ENCODE measurements around the gene REPS2. TPM values are rescaled to one million over a fixed set of nuclear protein-coding genes. Genes with fewer than 3 reads are reported as not detected.

The REPS2 gene
- total RNA-seq, 1 experiment from 2014 or later = 3.7 TPM

DNA sequence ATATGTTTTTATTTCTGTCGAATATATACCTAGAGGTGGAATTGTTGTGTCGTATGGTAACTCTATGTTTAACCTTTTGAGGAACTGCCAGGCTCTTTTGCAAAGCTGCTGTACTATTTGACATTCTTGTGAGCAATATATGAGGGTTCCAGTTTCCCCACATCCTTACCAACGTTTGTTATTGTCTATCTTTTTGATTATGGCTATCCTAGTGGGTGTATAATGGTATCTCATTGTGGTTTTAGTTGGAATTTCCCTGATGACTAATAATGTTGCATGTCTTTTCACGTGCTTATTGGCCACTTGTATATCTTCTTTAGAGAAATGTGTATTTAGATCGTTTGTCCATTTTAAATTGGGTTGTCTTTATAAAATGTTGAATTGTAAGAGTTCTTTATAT, 24.5 kb downstream of the REPS2 start:
- TF ChIP-seq, protein P1, sequence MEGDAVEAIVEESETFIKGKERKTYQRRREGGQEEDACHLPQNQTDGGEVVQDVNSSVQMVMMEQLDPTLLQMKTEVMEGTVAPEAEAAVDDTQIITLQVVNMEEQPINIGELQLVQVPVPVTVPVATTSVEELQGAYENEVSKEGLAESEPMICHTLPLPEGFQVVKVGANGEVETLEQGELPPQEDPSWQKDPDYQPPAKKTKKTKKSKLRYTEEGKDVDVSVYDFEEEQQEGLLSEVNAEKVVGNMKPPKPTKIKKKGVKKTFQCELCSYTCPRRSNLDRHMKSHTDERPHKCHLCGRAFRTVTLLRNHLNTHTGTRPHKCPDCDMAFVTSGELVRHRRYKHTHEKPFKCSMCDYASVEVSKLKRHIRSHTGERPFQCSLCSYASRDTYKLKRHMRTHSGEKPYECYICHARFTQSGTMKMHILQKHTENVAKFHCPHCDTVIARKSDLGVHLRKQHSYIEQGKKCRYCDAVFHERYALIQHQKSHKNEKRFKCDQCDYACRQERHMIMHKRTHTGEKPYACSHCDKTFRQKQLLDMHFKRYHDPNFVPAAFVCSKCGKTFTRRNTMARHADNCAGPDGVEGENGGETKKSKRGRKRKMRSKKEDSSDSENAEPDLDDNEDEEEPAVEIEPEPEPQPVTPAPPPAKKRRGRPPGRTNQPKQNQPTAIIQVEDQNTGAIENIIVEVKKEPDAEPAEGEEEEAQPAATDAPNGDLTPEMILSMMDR (conservative IDR thresholded peaks at IDR 0.05) = no peak
- no peaks in the 10 kb centered on the region for H4K20me1 ChIP-seq (ENCODE audit: control insufficient read depth, insufficient read depth, insufficient read length)
- no peak overlapping the region for H2BK5ac ChIP-seq (ENCODE audit: insufficient read length, low read length)
- H3K4ac ChIP-seq (ENCODE audit: low read depth, low read length) = no peak overlapping the region
- H4K8ac ChIP-seq (replicated peaks; ENCODE audit: insufficient read length, low read depth, low read length) = no peak overlapping the region
- no peak overlapping the region for H2BK12ac ChIP-seq (ENCODE audit: insufficient read length, low read depth, low read length)
- Mint-ChIP-seq H3K9me3 (peaks cover 28 to 29% of the 10 kb centered on the region in 2 experiments), H3K4me1 (no peaks in the 10 kb centered on the region), H3K36me3 (ENCODE audit: insufficient read depth in 1 of 3, low read depth in 3 of 3) (peaks cover 6 to 14% (median 8%) of the 10 kb centered on the region in 3 experiments), H3K4me3 (no peak overlapping the region), H3K27ac (no peak overlapping the region), H3K27me3 (ENCODE audit: low read depth) (peaks cover 12% of the 10 kb centered on the region)
- WGBS (ENCODE audit: extremely low coverage, insufficient read length, low lambda C conversion rate) = no CpG with 5 or more reads among the region's 5 CpGs
- no peak overlapping the region for H2BK20ac ChIP-seq (ENCODE audit: low read depth, low read length, poor library complexity, severe bottlenecking)
- H3K56ac ChIP-seq (ENCODE audit: insufficient read length, low read depth, low read length) = no peak overlapping the region
- no peaks in the 10 kb centered on the region for H3K79me2 ChIP-seq (ENCODE audit: insufficient read depth, low read length)
- no peaks in the 10 kb centered on the region for H3K9me3 ChIP-seq (ENCODE audit: control insufficient read depth, low read depth, low read length)
- H3K9ac ChIP-seq (ENCODE audit: extremely low read depth, insufficient read length, low read length) = no peak overlapping the region
- no peaks in the 10 kb centered on the region for H3K79me1 ChIP-seq (ENCODE audit: insufficient read depth, low read depth, low read length, poor library complexity, severe bottlenecking)
- H3K14ac ChIP-seq (ENCODE audit: insufficient read depth, low read length) = no peak overlapping the region
- DNase-seq = no peak
- no peak overlapping the region for H2BK15ac ChIP-seq (ENCODE audit: low read depth, low read length)
- no peaks in the 10 kb centered on the region for H3K27me3 ChIP-seq (ENCODE audit: insufficient read depth, low read length)
- H3K23me2 ChIP-seq (ENCODE audit: insufficient read length, low read depth, low read length, poor library complexity, severe bottlenecking) = no peaks in the 10 kb centered on the region
- H3K27ac ChIP-seq (ENCODE audit: insufficient read length, low read depth, low read length) = no peak overlapping the region
- no peak overlapping the region for H3K18ac ChIP-seq (ENCODE audit: insufficient read length, low read depth, low read length)
- H3K4me1 ChIP-seq (ENCODE audit: insufficient read depth, low read length) = no peaks in the 10 kb centered on the region
- no peak overlapping the region for H3T11ph ChIP-seq (ENCODE audit: low read length)
- H4K91ac ChIP-seq (ENCODE audit: insufficient read length, low read depth, low read length) = no peak overlapping the region
- H3K23ac ChIP-seq (ENCODE audit: insufficient read length, low read depth, low read length) = no peak overlapping the region
- no peak overlapping the region for H2AK5ac ChIP-seq (ENCODE audit: insufficient read length, low read length)
- no peak overlapping the region for H2BK120ac ChIP-seq (ENCODE audit: low read depth, low read length, poor library complexity, severe bottlenecking)
- no peak overlapping the region for H4K5ac ChIP-seq (ENCODE audit: insufficient read length, low read depth, low read length)
- H2AFZ ChIP-seq (ENCODE audit: low read length) = no peak overlapping the region
- H3K4me2 ChIP-seq (ENCODE audit: insufficient read depth, insufficient read length, low read length) = no peak overlapping the region
